Left ventricle myocardium superior (tissue), 1 donor: ENCODE data around the gene TMEM255B. TPM values are rescaled to one million over a fixed set of nuclear protein-coding genes. Genes with fewer than 3 reads are reported as not detected.
"Not testable (repeated sequence)": the region's sequence is repeated elsewhere in the genome, so short reads cannot be mapped to it uniquely, and the experiment has no call there.

Experiments used
- ATAC-seq: fragments of 200-7000 bp; cut with Tn5 transposase; one replicate; pipeline ENCODE4 v1.9.1; 2020; ENCODE audit warnings: mild to moderate bottlenecking, moderate library complexity
- DNase-seq: peaks from one replicate; pipeline ENCODE4 v3.0.0-alpha.2; 2020
- intact Hi-C: fragments of 100-400 bp; cut with micrococcal nuclease; formaldehyde crosslinking; loops from one replicate; pipeline ENCODE4 v1.11.0; 2022
- total RNA-seq: library from RNA; stranded (reverse); fragmentation: NEBNext Ultra II Directional; extraction: Animal tissue kit (Norgen Biotek cat#: 25700); gene quantifications from one replicate; pipeline ENCODE4 v1.2.1, GENCODE V29; 2021
- donor health status: DM: no; HTN: yes; CAD: no; lungs with severe emphysema.

TMEM255B gene
- total RNA-seq, 1 donor from 2014 or later = 12.1 TPM

GRCh38 chr13:113820813-113821651 lies 62.0 kb downstream of the TMEM255B start:
- ATAC-seq (peak; percentile 84), DNase-seq (peak; percentile 85)
- intact Hi-C loops = no loop called here

- peak; percentile 43 for DNase-seq
- no peak for ATAC-seq
- intact Hi-C loops = no loop called here
Observed at GRCh38 chr13:113821847-113822246, 62.8 kb downstream of the TMEM255B start.

- DNase-seq = peak; percentile 28
- intact Hi-C loops = no loop called here
Observed at GRCh38 chr13:113822266-113822665, 63.2 kb downstream of the TMEM255B start.

GRCh38 chr13:113822956-113823744 lies 64.1 kb downstream of the TMEM255B start:
- ATAC-seq = no peak
- peak; percentile 29 for DNase-seq
- intact Hi-C loops = no loop called here

More at GRCh38 chr13:113822266-113822665, 63.2 kb downstream of the TMEM255B start:
- ATAC-seq = no peak

- no peak for DNase-seq
- no peak for ATAC-seq
- intact Hi-C loops = no loop called here
Observed at GRCh38 chr13:113823771-113824170, 64.7 kb downstream of the TMEM255B start.

GRCh38 chr13:113825841-113826240 lies 66.8 kb downstream of the TMEM255B start:
- ATAC-seq = no peak
- intact Hi-C loops = no loop called here
- DNase-seq = no peak

- intact Hi-C loops, DNase-seq: not testable (repeated sequence)
Observed at GRCh38 chr13:113826446-113826845, 67.4 kb downstream of the TMEM255B start.

GRCh38 chr13:113827021-113827420 lies 68.0 kb downstream of the TMEM255B start:
- no peak for DNase-seq
- intact Hi-C loops = no loop called here
- ATAC-seq = no peak

More at GRCh38 chr13:113826446-113826845, 67.4 kb downstream of the TMEM255B start:
- not testable (repeated sequence) for ATAC-seq

- intact Hi-C loops = no loop called here
- DNase-seq = no peak
- no peak for ATAC-seq
Observed at GRCh38 chr13:113828282-113828825, 69.3 kb downstream of the TMEM255B start.

- intact Hi-C loops, ATAC-seq, DNase-seq: not testable (repeated sequence)
Observed at GRCh38 chr13:113830426-113830950, 71.5 kb downstream of the TMEM255B start.

GRCh38 chr13:113831061-113831460 lies 72.0 kb downstream of the TMEM255B start:
- DNase-seq (no peak), ATAC-seq (no peak)
- intact Hi-C loops = no loop called here

- DNase-seq (no peak), ATAC-seq (no peak)
- intact Hi-C loops = no loop called here
Observed at GRCh38 chr13:113832205-113832604, 73.2 kb downstream of the TMEM255B start.

- DNase-seq (no peak), ATAC-seq (no peak)
- intact Hi-C loops = no loop called here
Observed at GRCh38 chr13:113832631-113833030, 73.6 kb downstream of the TMEM255B start.

- DNase-seq (no peak), ATAC-seq (no peak)
- intact Hi-C loops = no loop called here
Observed at GRCh38 chr13:113833111-113833830, 74.2 kb downstream of the TMEM255B start.

GRCh38 chr13:113834006-113834405 lies 75.0 kb downstream of the TMEM255B start:
- DNase-seq, ATAC-seq, intact Hi-C loops: not testable (repeated sequence)

GRCh38 chr13:113834496-113835200 lies 75.6 kb downstream of the TMEM255B start:
- intact Hi-C loops = no loop called here
- no peak for ATAC-seq
- DNase-seq = peak; percentile 37

- no peak for DNase-seq
- intact Hi-C loops = no loop called here
- no peak for ATAC-seq
Observed at GRCh38 chr13:113835461-113836270, 76.6 kb downstream of the TMEM255B start.
